AG04450 (cell line): ENCODE results near the gene GAB1. TPM values are rescaled to one million over a fixed set of nuclear protein-coding genes. Genes with fewer than 3 reads are reported as not detected.
A peak's percentile ranks its signal among the peaks of the same experiment; 100 is the strongest.

Experiments
- CTCF ChIA-PET: fragments of 300-600, 350-600 bp; formaldehyde crosslinking; extraction: SDS; loops from one replicate; lab custom pipeline; 2022; ENCODE audit warnings: antibody characterized with exemption, inconsistent platforms; lab: Charles Lee
- POLR2A ChIA-PET: fragments of 350-600 bp; formaldehyde crosslinking; extraction: SDS; loops from one replicate; lab custom pipeline; 2021; ENCODE audit warnings: antibody characterized with exemption, inconsistent platforms; lab: Yijun Ruan, JAX
- DNase-seq: peaks from one replicate; pipeline ENCODE4 v3.0.0-alpha.2; 2011; ENCODE audit warnings: low read depth, low spot score
- H3K27ac ChIP-seq: one replicate; pipeline ENCODE4 v1.5.1; 2012; ENCODE audit warnings: low read depth, low read length, control low read depth
- H3K27me3 ChIP-seq: one replicate; pipeline ENCODE4 v1.6.0; 2012; ENCODE audit warnings: low read length; ENCODE audit not compliant: control insufficient read depth, insufficient read depth
- H3K4me3 ChIP-seq: 2 replicates; pipeline ENCODE4 v1.5.1; 2011; ENCODE audit warnings: mild to moderate bottlenecking, low read depth, low read length, control low read depth
- H3K9me3 ChIP-seq: 2 replicates; pipeline ENCODE4 v1.5.1; 2012; ENCODE audit warnings: low read length; ENCODE audit not compliant: control insufficient read depth, insufficient read depth
- CTCF ChIP-seq: IDR thresholded peaks from 2 replicates; pipeline ENCODE4 v1.5.1; 2011; ENCODE audit warnings: low read depth, low read length, control low read depth, inconsistent platforms
- polyA plus RNA-seq: library from polyadenylated mRNA; depleted of rRNA; stranded (reverse); fragments of >200 nt; gene quantifications from 2 replicates; pipeline ENCODE4 v1.2.3, GENCODE V29; 2011

GAB1 gene
- polyA plus RNA-seq, 1 experiment: 13.8 TPM

DNA sequence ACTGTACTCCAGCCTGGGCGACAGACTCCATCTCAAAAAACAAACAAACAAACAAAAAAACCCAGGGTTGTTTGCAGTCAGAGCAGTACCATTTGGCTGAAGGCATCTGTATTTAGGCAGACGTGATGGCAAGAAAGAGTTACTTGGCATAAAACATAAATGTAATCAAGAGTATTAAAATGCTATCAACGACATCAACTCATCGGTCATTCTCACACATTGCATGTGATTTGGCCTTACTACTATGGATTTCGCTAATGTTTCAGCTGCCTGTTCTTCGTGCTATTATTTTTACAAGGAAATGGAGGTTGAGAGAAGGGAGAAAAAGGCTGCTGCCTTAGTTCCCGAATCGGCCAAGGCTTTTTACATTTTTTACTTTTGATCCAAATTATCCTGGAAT is 161.3 kb downstream of the GAB1 start:
- no peak overlapping the region for H3K4me3 ChIP-seq
- CTCF ChIA-PET: no interaction called here
- DNase-seq: no peak
- no peak for TF ChIP-seq CTCF
- H3K27me3 ChIP-seq: no peaks in the 10 kb centered on the region
- no peak overlapping the region for H3K27ac ChIP-seq
- POLR2A ChIA-PET: no interaction called here
- no peaks in the 10 kb centered on the region for H3K9me3 ChIP-seq

GRCh38 chr4:143502231-143502630 is 165.6 kb downstream of the GAB1 start:
- POLR2A ChIA-PET: no interaction called here
- H3K9me3 ChIP-seq: no peaks in the 10 kb centered on the region
- no peak for DNase-seq
- H3K4me3 ChIP-seq: no peak overlapping the region
- CTCF ChIA-PET: no interaction called here
- TF ChIP-seq CTCF: no peak
- H3K27ac ChIP-seq: no peak overlapping the region
- H3K27me3 ChIP-seq: no peaks in the 10 kb centered on the region

DNA sequence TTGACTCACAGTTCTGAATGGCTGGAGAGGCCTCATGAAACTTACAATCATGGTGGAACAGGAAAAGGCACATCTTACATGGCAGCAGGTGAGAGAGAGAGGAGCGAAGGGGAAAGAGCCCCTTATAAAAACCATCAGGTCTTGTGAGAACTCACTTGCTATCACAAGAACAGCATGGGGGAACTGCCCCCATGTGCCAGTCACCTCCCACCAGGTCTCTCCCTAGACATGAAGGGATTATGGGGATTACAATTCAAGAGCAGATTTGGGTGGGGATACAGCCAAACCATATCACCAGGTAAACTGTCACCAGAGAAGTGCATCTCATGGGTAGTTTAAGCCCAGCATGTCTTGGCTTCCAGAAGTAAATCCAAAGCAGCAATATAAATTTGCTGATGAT is 169.4 kb downstream of the GAB1 start:
- POLR2A ChIA-PET: no interaction called here

GRCh38 chr4:143511906-143512305 is 175.2 kb downstream of the GAB1 start:
- no peak for DNase-seq
- no peak overlapping the region for H3K27ac ChIP-seq
- no peaks in the 10 kb centered on the region for H3K9me3 ChIP-seq
- H3K4me3 ChIP-seq: no peak overlapping the region
- no peak for TF ChIP-seq CTCF
- peaks cover 6% of the 10 kb centered on the region for H3K27me3 ChIP-seq
- ChIA-PET POLR2A (no interaction called here), CTCF (interaction anchor here (0.6 kb wide), 2 partner anchors 61 to 700 kb away, joined by 3 read pairs; no protein-coding TSS in a partner anchor)

More for the DNA sequence above, 169.4 kb downstream of the GAB1 start:
- no peak for DNase-seq
- no peaks in the 10 kb centered on the region for H3K9me3 ChIP-seq
- no peak overlapping the region for H3K27ac ChIP-seq
- no peak for TF ChIP-seq CTCF
- H3K4me3 ChIP-seq: no peak overlapping the region
- peaks cover 6% of the 10 kb centered on the region for H3K27me3 ChIP-seq
- CTCF ChIA-PET: no interaction called here

DNA sequence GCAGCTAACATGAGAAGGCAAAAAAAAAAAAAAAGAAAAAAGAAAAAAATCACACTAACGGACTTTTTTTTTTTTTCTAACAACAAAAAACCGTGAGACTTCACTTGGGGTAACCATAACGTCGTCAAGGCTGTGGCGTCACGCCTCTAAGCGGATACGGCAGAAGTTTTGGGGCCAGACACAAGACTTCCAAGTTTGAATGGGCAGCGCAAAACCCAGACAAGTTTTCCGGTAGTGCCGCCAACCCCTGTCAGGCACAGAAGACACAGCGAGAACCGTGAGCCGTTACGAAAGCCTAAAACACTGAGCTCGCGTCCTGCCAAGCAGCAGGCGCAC is 176.3 kb downstream of the GAB1 start:
- TF ChIP-seq CTCF: no peak
- Histone ChIP-seq H3K9me3 (no peaks in the 10 kb centered on the region), H3K27ac (peak overlapping the region; percentile 96), H3K4me3 (peak overlapping the region; percentile 73), H3K27me3 (peaks cover 6% of the 10 kb centered on the region)
- DNase-seq: no peak
- ChIA-PET POLR2A (interaction anchor here (0.6 kb wide), 1 partner anchor 28 kb away, joined by 4 read pairs; no protein-coding TSS in a partner anchor), CTCF (interaction anchor here (1.5 kb wide), 1 partner anchor 18 kb away, joined by 5 read pairs; no protein-coding TSS in a partner anchor)
